Measurements from ENCODE around the gene RPE.

RPE gene

DNA sequence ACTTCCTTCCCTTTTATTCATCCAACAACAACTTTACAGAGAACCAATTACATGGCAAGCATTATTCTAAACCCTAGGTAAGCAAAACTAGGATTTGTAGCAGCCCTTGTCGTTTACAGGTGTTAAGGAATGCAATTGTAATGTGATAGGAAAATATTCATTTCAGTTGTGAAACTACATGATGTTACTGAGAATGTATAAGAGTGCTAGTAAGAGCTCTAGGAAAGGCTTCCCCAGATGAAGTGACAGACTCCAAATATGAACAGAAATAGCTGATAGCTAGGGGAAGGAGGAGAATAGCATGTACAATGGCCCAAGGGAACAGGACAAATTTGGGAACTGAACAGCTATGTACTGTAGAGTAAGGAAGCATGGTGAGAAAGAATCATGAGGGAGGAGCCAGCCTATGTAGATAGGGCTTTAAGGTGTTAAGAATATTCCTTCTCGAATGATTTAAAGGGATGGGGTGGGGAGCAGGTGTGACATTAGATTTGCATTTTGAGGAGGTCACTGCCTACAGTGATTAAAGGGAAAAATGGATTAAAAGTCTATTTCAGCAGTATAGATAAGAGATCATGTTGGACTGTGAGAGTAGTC lies 31.7 kb downstream of the RPE start:
- DNase-seq (ENCODE audit: low read depth in 1 of 2, low spot score in 1 of 2), result no peak
- TF ChIP-seq SPI1 (IDR thresholded peaks at IDR 0.05; ENCODE audit: borderline replicate concordance, low read depth), result no peak
- no peak; the same call in 1 of the 2 replicates for TF ChIP-seq POLR2AphosphoS5 (IDR thresholded peaks at IDR 0.05; ENCODE audit: low read depth)
- TF ChIP-seq, protein P1, sequence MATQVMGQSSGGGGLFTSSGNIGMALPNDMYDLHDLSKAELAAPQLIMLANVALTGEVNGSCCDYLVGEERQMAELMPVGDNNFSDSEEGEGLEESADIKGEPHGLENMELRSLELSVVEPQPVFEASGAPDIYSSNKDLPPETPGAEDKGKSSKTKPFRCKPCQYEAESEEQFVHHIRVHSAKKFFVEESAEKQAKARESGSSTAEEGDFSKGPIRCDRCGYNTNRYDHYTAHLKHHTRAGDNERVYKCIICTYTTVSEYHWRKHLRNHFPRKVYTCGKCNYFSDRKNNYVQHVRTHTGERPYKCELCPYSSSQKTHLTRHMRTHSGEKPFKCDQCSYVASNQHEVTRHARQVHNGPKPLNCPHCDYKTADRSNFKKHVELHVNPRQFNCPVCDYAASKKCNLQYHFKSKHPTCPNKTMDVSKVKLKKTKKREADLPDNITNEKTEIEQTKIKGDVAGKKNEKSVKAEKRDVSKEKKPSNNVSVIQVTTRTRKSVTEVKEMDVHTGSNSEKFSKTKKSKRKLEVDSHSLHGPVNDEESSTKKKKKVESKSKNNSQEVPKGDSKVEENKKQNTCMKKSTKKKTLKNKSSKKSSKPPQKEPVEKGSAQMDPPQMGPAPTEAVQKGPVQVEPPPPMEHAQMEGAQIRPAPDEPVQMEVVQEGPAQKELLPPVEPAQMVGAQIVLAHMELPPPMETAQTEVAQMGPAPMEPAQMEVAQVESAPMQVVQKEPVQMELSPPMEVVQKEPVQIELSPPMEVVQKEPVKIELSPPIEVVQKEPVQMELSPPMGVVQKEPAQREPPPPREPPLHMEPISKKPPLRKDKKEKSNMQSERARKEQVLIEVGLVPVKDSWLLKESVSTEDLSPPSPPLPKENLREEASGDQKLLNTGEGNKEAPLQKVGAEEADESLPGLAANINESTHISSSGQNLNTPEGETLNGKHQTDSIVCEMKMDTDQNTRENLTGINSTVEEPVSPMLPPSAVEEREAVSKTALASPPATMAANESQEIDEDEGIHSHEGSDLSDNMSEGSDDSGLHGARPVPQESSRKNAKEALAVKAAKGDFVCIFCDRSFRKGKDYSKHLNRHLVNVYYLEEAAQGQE (IDR thresholded peaks at IDR 0.05; ENCODE audit: insufficient replicate concordance, low read depth), result no peak
- TF ChIP-seq, protein P2, sequence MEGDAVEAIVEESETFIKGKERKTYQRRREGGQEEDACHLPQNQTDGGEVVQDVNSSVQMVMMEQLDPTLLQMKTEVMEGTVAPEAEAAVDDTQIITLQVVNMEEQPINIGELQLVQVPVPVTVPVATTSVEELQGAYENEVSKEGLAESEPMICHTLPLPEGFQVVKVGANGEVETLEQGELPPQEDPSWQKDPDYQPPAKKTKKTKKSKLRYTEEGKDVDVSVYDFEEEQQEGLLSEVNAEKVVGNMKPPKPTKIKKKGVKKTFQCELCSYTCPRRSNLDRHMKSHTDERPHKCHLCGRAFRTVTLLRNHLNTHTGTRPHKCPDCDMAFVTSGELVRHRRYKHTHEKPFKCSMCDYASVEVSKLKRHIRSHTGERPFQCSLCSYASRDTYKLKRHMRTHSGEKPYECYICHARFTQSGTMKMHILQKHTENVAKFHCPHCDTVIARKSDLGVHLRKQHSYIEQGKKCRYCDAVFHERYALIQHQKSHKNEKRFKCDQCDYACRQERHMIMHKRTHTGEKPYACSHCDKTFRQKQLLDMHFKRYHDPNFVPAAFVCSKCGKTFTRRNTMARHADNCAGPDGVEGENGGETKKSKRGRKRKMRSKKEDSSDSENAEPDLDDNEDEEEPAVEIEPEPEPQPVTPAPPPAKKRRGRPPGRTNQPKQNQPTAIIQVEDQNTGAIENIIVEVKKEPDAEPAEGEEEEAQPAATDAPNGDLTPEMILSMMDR (IDR thresholded peaks at IDR 0.05; ENCODE audit: insufficient read depth, low read length), result no peak
- TF ChIP-seq GABPA (IDR thresholded peaks at IDR 0.05; ENCODE audit: low read depth), result no peak
- Histone ChIP-seq H3K27ac (replicated peaks) (no peak overlapping the region), H3K4me3 (replicated peaks; ENCODE audit: insufficient read depth, low read length) (no peak overlapping the region), H3K27me3 (ENCODE audit: insufficient read depth, poor library complexity, severe bottlenecking) (no peaks in the 10 kb centered on the region)

DNA sequence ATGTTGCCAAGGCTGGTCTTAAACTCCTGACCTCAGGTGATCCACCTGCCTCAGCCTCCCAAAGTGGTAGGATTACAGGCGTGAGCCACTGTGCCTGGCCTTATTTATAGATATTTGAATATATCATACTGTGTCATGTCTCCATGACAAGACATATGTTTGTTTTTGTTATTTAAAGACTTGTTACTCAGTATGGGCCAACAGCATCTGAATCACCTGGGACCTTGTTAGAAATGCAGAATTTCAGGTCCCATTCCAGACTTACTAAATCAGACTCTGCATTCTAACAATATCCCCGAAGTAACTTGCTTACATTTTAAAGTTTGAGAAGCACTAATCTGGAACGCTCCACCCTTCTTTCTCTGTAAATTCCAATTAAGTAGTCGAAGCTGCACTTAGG lies 33.2 kb downstream of the RPE start:
- no peak overlapping the region for H3K27ac ChIP-seq (replicated peaks)
- no peak for DNase-seq (ENCODE audit: low read depth in 1 of 2, low spot score in 1 of 2)
- no peak overlapping the region for H3K4me3 ChIP-seq (replicated peaks; ENCODE audit: insufficient read depth, low read length)

DNA sequence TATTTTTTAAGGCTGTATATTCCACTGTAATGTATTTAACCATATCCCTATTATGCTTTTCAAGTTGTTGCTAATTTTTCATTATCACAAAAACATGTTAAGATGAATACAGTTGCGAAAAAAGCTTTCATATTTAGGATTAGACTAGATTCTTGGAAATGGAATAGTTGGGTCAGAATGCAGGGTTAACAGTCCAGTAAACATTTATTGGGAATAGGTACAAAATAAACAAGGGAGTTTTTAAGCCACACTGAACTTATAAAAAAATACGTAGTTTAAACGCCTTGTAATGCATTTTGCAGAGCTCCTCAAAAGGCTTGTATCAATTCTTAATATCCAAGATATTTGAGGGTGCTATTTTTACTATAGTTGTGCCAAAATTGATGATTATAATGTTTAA lies 35.6 kb downstream of the RPE start:
- Histone ChIP-seq H3K27me3 (ENCODE audit: insufficient read depth, poor library complexity, severe bottlenecking) (no peaks in the 10 kb centered on the region), H3K27ac (replicated peaks) (no peak overlapping the region), H3K4me3 (replicated peaks; ENCODE audit: insufficient read depth, low read length) (no peak overlapping the region)
- TF ChIP-seq POLR2AphosphoS5 (IDR thresholded peaks at IDR 0.05; ENCODE audit: low read depth) (no peak), SPI1 (IDR thresholded peaks at IDR 0.05; ENCODE audit: borderline replicate concordance, low read depth) (no peak), GABPA (IDR thresholded peaks at IDR 0.05; ENCODE audit: low read depth) (no peak)
- TF ChIP-seq, protein P1 (IDR thresholded peaks at IDR 0.05; ENCODE audit: insufficient replicate concordance, low read depth), result no peak
- TF ChIP-seq, protein P2 (IDR thresholded peaks at IDR 0.05; ENCODE audit: insufficient read depth, low read length), result no peak
- DNase-seq (ENCODE audit: low read depth in 1 of 2, low spot score in 1 of 2), result no peak

More for the DNA sequence above, 33.2 kb downstream of the RPE start:
- TF ChIP-seq, protein P2 (IDR thresholded peaks at IDR 0.05; ENCODE audit: insufficient read depth, low read length), result no peak
- TF ChIP-seq GABPA (IDR thresholded peaks at IDR 0.05; ENCODE audit: low read depth) (no peak), SPI1 (IDR thresholded peaks at IDR 0.05; ENCODE audit: borderline replicate concordance, low read depth) (no peak), POLR2AphosphoS5 (IDR thresholded peaks at IDR 0.05; ENCODE audit: low read depth) (no peak)
- TF ChIP-seq, protein P1 (IDR thresholded peaks at IDR 0.05; ENCODE audit: insufficient replicate concordance, low read depth), result no peak
- H3K27me3 ChIP-seq (ENCODE audit: insufficient read depth, poor library complexity, severe bottlenecking), result no peaks in the 10 kb centered on the region

All from HL-60 (cell line).